HK-2 (cell line): Measurements from ENCODE around the gene CCDC85C.
A peak's percentile ranks its signal among the peaks of the same experiment; 100 is the strongest.

ENCODE experiments used
- DNase-seq: peaks from one replicate; pipeline ENCODE4 v3.0.0-alpha.2; 2018; ENCODE audit not compliant: unreplicated experiment

The CCDC85C gene

DNA sequence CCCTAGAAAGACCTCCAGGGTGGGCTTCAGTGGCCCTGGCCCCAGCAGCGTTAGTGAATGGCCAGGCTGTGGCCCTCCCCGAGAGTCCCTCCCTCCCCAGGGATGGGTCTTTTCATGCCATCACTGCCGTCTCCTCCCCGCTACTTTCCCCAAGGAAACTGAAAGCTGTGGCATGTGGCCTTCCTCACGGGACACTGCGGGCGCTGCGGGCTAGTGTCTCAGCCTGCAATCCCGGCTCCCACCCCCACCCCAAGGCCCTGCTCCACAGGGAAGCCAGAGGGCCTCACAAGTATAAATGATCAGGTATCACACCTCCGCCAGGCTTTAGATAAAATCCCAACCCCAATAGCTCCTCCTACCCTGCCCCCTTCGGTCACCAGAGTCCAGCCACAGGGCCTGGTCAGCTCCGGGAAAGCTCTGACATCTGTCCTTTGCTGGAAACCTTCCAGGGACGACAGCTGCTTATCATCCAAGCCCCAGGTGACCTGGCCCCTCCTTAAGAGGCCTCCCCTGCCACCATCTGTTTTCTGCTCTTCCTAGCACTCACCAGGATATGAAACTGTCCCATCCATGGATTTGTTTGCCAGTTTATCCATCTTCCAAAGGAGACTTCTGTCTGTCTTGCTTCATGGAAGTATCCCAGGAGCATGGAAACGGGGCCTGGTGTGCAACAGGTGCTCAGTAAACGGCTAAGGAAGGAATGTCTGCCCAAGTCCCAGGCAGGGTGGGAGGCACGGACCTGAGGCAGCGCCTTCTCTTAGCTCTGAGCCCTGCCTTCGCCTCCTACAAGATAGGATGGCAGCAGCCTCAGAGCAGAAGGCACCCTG, 31.6 kb downstream of the CCDC85C start:
- DNase-seq = no peak

DNA sequence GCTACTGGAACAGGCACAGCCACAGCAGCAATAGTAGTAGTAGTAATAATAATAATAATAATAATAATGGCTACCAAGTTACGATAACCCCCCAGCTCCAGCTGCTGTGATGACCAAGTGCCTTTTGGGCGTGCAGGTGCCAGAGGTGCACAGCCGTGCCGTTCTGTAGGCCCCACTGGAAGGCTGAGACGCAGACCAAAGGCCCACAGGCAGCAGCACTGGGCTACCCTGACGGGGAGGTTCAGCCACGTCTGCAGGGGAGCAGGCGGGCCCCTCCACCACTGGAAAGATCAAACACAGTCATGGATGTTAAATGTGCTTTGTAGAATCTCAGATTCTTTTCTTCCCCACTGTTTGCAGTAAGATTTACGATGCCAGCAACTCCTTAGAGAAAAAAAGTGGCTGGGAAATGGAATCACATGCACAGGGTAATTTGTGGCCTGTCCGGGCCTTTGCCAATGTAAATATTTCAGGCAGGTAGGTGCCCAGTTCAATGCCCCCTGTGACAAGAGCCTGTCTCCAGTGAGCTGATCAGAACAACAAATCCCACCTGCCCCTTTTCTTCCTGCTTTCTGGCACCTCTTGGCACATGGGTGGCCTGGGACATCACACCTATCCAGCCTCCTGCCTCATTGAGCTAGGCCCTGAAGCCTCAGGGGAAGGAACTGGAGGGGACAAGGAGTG, 32.6 kb downstream of the CCDC85C start:
- DNase-seq = no peak

DNA sequence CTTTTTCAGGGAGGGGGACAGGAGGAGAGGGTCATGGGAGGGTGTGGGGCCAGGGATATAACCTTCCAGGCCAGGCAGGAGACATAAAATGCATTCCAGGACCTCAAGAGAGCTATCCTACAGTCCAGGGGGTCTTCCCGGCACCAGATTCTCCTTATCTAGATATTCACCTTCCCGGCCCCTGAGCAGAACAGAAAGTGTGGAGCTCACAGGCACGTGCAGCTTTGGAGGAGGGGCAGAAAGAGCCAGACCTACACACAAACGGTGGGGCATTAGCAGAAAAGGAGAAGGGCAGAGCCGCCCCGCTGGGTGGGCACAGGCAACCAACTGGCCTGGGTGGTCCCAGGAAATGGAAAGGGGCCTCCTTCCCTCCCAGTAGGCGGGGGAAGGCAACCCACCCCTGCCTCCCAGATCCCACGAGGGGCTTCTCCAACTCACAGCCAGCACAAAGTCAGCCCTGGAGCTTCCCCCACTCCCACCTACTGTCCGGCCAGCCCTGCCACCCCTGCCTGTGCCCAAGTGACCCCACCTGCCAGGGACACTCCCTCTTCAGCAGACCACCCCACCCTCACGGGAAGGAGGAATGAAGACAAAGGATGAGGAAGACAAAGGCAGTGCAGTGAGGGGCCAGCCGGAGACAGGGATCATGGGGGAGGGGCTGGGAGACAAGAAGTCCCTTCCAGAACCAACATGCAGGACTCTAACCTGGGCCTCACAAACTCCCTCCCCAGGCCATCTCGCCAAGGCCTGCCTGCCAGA, 33.3 kb downstream of the CCDC85C start:
- no peak for DNase-seq

DNA sequence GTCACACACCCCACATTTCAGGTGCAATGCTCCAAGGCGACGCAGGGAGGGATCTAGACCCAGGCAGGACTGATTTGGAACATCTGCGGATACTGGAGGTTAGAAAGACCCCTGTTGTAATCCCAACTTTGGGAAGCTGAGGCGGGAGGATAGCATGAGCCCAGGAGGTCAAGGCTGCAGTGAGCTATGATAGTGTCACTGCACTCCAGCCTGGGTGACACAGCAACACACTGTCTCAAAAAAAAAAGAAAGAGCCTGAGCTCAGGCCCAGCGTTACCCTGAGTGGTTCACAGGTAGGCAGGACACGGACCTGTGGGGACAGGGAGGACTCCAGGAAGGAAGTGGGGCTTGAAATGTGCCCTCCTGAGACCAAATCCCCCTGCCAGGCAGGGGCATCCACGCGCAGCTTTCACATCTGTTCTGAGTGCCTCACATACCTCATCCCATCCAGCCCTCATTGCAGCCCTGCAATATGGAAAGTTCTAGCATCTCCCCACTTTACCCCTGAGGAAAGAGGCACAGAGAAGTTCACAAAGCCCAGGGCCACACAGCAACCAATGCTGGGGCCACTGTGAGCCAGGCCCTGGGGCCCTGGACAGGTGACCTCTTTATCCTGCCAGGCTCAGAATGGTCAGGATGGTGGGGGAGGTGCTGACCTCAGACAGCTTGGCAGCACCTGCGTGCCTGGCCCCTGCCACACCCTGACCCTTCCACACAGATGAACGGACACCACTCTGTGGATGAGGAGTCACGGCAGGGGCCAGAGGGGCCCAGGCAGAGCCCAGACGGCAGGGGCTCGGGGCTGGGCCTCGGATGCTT, 34.1 kb downstream of the CCDC85C start:
- DNase-seq = no peak

DNA sequence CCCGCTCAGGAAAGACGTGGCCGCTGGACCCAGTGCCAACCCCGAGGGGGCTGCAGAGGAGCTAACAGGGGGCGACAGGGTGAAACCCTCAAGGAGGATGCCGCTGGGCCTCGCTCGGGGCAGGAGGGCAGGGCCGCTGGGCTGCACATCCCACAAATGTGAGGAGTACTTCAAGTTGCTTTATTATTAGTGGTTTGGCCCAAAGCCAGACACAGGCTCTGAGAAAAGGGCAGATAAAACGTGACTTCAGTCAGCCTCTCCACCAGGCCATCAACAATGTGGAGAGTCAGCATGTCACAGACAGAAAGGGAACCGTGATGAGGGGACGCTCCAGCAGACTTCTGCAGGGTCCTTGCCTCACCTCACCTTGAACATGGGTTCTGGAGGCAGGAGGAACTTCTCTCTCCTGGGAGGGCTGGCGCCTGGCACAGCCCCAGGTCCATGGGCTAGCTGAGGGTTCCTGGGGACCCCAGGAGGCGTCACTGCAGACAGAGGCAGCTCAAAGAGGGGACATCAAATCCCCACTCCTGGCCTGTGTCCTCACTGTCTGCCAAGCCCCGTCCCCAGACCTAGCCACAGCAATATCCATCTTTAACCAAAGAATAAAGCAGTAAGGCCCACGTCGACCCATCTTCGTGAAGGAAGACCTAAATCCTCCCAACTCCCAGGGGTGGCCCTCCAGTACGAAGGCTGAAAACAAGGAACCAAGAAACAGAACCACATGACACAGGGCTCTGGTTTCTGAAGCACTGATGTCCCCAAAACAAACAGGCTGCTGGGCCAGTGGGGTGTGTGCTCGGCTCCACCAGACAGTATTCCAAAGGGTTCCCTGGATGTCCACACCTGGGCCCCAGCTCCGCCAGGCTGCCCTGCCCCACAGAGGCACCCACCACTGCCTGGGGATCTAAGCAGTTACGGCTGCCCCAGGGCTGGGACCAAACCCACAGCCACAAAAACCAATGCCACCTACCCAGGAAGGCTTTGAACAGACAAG, 35.1 kb downstream of the CCDC85C start:
- DNase-seq = no peak

DNA sequence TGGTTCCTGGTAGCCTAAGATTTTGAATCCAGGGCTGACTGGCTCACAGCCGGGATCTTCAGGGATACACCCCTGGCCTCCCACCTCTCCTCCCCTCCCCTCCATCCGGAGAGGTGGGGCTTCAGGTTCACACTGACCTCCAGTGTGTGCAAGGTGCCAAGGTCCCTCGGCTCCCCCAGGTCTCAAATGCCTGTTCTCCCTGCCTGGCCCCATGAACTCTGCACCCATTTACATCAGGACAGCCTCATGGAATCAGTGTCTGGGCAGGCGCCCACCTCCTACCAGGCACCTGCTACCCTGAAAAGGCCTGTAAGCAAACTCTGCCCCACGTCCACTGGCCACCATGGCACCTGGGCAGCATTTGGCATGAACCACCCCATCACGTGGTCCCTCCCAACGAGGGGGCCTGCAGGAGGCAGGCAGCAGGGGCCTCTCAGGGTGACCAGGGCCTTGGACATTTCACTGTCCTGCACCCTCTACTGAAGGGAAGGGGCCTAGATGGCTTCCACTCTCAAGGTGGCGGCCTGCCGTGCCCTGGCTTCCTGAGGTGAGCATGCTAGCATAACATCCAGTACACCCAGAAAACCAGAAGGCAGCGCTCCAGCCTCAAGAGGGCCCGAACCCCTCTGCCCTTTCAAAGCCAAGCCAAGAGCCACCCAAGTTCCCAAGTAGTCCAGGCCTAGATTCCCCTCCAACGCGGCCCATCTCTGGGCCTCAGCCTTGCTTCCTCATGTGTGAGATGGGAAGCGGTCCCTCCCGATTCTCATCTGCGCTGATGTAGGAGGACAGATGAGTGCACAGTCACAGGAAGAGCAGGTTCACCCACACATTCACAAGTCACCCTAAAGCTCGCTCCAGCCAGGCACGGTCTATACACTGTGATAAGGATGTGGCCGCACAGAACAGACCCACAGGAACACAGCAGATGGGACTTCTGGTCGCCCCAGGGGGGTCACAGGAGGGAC, 37.3 kb downstream of the CCDC85C start:
- no peak for DNase-seq

DNA sequence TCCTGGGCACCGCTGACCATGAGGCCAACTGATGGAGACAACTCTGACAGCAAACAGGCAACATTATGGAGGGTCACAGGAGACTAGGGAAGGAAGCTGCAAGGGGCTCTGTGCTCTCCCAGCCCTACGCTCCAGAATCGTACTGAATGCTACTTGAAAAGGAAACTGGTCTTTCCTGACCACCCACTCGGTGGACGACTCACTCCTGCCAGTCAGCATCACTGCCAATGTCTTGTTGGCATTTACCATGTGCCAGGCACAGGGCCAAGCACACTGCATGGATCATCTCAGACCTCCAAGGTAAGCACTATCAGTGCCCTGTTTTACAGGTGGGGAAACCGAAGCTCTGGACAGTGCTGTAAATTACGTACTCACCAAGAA, 38.0 kb downstream of the CCDC85C start:
- no peak for DNase-seq

DNA sequence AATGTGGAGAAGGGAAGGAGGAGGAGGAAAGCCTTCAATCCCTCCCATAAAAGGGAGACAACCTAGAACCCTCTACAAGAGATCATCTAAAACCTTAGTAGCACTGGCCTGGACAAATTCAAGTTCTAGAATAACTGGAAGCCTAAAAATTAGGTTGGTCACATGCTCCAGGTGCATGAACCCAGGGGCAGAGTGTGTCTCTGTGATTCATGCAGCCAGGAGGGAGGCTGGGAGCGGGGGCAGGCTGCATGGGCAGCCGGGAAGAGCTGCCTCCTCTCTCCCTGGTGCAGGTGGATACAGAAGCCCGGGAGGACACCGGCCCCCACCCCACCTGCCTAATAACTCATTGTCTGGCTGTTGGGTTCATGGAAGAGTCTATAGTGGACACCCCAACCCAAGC, 38.6 kb downstream of the CCDC85C start:
- DNase-seq = no peak

DNA sequence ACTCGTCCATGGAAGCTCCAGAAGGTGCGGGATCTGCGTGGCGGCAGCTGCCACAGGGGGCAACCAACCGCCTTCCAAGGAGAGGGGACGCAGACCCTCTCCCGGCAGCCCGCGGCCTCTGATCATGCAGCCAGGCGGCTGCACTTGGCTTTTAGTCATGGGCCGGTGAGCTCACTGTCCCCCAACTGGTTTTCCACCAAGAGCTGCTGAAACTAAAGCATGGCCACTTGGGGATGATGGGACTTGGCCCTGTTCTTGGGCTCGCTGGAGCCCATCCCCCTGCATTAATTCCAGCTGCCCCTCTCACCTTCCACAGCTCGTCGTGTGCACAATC, 39.1 kb downstream of the CCDC85C start:
- no peak for DNase-seq

DNA sequence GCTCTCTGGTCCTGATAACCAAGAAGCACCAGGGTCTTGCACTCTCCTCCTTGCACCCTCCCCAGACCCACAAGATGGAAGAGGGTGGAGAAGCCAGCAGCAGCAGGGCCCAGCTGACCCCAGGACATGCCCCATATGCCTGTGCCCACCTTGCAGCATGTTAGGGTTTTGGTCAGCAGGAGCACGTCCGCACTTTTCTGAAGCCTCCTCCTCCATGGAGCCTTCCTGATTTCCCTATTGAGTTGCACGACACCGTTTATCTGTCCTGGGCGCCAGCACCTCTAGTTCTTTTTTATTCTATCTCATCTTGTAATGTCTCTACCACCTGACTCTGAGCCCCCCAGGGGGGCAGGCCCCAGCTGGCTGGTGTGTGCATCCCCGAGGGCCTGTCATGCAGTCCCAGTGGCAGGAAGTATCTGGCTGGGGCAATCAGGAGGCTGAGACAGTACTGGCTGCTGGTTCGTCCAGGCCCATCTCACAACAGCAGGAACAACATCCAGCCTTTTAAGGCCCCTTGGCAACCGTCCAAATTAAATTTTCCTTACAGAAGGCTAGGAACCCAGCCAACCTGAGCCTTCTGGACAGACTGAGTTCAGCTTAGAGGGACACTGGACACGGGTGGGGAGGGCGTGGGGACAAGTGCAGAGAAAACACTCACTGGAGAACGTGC, 39.6 kb downstream of the CCDC85C start:
- no peak for DNase-seq

DNA sequence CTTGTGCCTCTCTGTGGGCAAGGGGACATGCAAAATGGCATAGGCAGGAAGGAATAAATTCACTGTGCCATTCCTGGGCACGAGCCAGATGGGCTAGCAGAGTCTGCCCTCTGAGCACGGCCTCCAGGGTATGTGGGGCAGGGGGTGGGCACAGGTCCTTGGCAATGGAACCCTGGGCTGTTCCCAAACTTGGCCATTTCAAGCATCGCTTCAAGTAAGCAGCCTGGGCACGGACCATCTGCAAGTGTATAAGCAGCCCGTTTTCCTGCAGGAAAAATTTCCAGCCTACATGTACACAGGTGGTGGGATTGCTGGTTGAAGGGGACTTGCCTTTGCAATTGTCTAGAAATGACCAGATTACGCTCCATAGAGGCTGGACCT, 40.3 kb downstream of the CCDC85C start:
- DNase-seq = no peak

DNA sequence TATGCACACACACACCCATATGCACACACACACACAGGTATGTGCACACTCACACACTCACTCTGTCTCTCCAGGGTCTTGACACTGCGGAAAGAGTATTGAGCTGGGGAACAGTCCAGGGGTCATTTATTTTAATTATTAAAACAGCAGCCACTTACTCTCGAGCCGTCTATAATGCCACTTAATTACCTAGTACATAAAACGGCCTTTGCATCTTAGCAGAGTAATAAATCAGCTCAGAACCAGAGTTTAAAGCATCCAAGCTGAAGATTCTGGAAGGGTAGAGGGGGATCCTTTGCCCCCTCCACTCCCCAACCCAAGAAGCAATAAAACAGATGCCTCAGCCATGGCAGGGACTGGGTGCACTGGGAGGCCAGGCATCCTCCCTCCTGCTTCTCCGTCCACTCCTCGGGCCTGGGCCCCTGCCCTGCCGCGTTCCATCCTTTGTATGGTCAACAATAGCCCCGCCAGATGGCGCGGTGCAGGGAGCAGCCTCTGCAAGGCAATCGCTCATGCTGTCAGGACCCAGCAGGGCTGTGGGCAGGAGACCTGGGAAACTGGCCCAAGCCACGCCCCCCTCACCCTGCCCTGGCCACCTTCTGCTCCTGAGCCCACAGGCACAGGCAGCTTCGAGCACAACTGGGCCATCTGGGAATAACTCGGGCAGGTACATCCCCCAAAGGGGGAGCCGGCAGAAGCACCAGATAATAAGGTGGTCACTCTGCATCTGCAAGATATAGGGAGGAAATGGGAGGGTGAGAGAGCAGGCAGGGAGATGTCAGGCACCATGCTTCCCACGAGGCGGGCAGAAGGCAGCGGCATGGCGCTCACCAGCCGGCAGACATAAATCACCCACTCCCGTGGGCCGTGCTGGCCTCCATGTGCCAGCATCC, 40.9 kb downstream of the CCDC85C start:
- DNase-seq = peak; percentile 82

DNA sequence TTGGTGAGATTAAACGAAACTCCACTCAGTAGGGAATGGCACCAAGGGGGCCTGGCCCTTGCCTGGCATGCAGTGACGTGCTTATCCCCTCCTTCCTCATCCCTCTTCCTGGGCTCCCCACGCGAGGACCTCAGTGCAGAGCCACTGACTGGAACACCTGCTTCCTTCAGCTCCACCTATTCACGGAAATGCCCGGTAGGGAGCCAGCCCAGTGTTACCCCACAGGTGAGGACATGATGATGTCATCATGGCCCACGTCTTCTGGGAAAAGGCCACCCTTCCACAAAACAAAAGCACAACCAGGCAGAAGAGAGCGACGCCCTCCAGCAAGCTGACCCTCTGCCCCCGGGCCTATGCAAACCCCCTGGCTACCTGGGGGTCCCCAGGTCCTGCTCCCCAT, 42.1 kb downstream of the CCDC85C start:
- DNase-seq = no peak

DNA sequence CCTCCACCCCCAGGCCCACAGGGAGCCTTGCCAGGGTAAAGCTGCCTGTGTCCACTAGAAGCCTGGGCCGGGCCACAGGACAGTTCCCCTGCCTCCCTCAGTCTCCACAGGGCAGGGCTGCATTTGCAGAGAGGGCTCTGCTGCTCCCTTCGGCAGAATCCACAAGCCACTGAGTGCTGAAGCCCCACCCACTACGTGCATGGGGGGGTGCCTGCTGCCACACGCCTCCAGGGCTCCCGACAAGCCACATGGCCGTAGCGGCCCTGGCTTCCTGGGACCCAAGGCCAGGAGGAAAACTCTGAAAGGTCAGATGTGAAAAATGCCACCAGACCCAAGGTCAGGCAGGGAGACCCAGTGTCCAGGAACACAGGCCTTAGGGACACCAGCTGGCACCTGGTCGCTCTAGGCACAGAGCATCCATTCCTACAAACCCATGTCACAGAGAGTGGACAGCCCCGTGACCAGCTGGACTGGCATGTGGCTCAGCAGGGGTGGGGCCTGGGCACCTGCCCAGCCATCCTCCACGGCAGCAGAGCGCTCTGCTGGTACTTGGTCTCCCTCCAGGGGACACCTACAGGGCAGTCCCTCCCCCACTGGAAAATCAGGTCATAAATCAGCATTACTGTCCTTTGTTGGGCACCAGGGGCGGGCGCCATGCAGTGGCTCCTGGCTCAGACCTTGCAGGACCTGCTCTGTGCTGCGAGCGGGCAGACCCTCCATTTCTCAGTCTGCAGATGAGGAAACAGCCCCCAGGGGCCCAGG, 42.9 kb downstream of the CCDC85C start:
- no peak for DNase-seq

DNA sequence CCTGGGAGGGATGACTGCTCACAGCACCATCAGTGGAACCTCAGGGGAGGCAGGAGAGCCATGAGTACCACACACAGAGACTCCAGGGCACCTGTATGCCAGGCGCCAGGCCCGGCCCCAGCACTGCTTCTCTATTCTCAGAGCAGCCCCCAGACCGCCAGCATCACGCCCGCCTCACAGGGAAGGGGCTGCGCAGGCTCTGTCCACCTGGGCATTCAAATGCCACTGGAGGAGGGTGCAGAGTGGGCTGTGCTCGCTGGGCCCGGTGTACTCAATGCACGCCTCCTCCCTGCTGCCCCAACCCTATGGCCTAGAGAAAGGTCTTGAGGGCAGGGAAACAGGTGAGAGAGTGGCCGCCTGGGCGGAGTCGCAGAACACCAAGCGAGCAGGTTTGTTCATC, 43.6 kb downstream of the CCDC85C start:
- no peak for DNase-seq

DNA sequence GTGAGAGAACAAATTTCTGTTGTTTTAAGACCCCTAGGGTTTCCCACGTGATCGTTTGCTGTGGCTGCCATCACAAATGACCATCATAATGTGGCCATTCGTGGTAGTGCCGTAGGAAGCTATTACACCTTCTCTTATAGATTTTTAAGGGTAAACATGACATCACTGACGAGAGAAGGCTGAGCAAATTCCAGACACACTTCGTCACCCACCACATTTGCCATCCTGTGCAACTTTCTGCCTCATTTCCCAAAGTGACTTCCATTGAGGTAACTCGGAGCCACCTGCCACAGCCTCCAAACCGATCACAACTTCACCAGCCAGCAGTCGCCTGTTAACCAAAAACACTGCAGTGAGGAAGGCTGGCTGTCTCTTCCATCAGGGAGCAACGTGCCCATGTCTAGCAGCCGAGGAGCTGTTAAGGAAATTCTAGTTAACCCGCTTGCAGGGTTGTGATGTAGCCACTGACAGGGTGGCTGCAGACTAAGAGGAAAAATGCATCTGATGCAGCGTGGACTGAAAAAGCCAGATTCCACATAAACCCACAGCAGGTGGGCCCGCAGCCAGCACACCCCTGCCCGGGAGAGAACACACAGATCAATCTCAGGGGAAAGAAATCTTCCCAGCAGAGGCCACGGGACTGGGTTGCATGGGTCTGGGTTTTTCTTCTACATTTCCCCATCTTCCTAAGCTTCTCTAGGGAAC, 44.6 kb downstream of the CCDC85C start:
- no peak for DNase-seq
